H1 (cell line): ENCODE measurements around the gene LRRC46. TPM values are rescaled to one million over a fixed set of nuclear protein-coding genes. Genes with fewer than 3 reads are reported as not detected.

Source experiments
- CTCF ChIA-PET: fragments of 300-600 bp; sonication (Branson Sonifier 250); formaldehyde crosslinking; loops from one replicate; lab custom pipeline; 2021; ENCODE audit not compliant: partially characterized antibody; lab: Charles Lee
- POLR2A ChIA-PET: fragments of 300-600 bp; sonication (Branson Sonifier 250); formaldehyde crosslinking; loops from one replicate; lab custom pipeline; 2021; ENCODE audit warnings: inconsistent platforms; ENCODE audit not compliant: partially characterized antibody; lab: Charles Lee
- DNase-seq, 2 experiments: peaks; one replicate each; pipeline versions ENCODE4 v3.0.0 to v3.0.0-alpha.2; 2010 to 2022; ENCODE audit warnings: low spot score in 2 of 2, low read depth in 1 of 2, mixed read lengths in 1 of 2
- FAIRE-seq: peaks from 2 replicates; lab custom pipeline; 2011; peaks lifted over from hg19 to GRCh38; lab: Jason Lieb, UNC
- H2AFZ ChIP-seq: 2 replicates; pipeline ENCODE4 v1.8.1; 2012; ENCODE audit warnings: low read length, inconsistent platforms
- H2AK5ac ChIP-seq: 2 replicates; pipeline ENCODE4 v1.6.1; 2013; ENCODE audit warnings: low read depth, low read length
- H2BK120ac ChIP-seq: replicated peaks from 2 replicates; pipeline ENCODE3; 2013; ENCODE audit warnings: low read depth, low read length, inconsistent platforms
- H2BK12ac ChIP-seq: 2 replicates; pipeline ENCODE4 v1.6.1; 2013; ENCODE audit warnings: low read depth, low read length
- H2BK15ac ChIP-seq: 2 replicates; pipeline ENCODE4 v1.6.1; 2013; ENCODE audit warnings: low read length
- H2BK20ac ChIP-seq: 2 replicates; pipeline ENCODE4 v1.6.1; 2013; ENCODE audit warnings: low read length
- H2BK5ac ChIP-seq: 2 replicates; pipeline ENCODE4 v1.6.1; 2013; ENCODE audit warnings: low read depth, low read length
- H3K14ac ChIP-seq: 2 replicates; pipeline ENCODE4 v1.6.1; 2013; ENCODE audit warnings: inconsistent platforms; ENCODE audit not compliant: insufficient read length
- H3K18ac ChIP-seq: 2 replicates; pipeline ENCODE4 v1.6.1; 2013; ENCODE audit warnings: low read length; ENCODE audit errors: extremely low read depth
- H3K23ac ChIP-seq: 2 replicates; pipeline ENCODE4 v1.6.1; 2013; ENCODE audit warnings: inconsistent platforms; ENCODE audit not compliant: insufficient read length
- H3K23me2 ChIP-seq: 2 replicates; pipeline ENCODE4 v1.6.1; 2013; ENCODE audit warnings: low read depth, low read length
- H3K27ac ChIP-seq: 2 replicates; pipeline ENCODE4 v1.6.1; 2011; ENCODE audit warnings: low read depth, low read length, inconsistent platforms
- H3K27me3 ChIP-seq, 4 experiments: replicated peaks in 1 of 4; 1 replicate in 1 of 4; 2 replicates in 3 of 4; pipeline versions ENCODE4 v1.6.1 to v1.8.1; 2011 to 2013; ENCODE audit warnings: low read length in 3 of 4, mild to moderate bottlenecking in 3 of 4, inconsistent platforms in 2 of 4, mixed read lengths in 2 of 4, moderate library complexity in 1 of 4; ENCODE audit not compliant: control insufficient read depth in 3 of 4, insufficient read depth in 3 of 4; ENCODE audit errors: extremely low read depth in 1 of 4
- H3K36me3 ChIP-seq, 4 experiments: 2 replicates each; pipeline versions ENCODE4 v1.6.1 to v1.8.1; 2011 to 2013; ENCODE audit warnings: mild to moderate bottlenecking in 4 of 4, low read length in 3 of 4, moderate library complexity in 2 of 4, control low read depth in 1 of 4, inconsistent platforms in 1 of 4; ENCODE audit not compliant: insufficient read depth in 4 of 4, control insufficient read depth in 2 of 4
- H3K4ac ChIP-seq: replicated peaks from 2 replicates; pipeline ENCODE3; 2013; ENCODE audit warnings: low read length, low read depth, mixed read lengths, inconsistent platforms; ENCODE audit not compliant: insufficient read length
- H3K4me1 ChIP-seq, 4 experiments: replicated peaks in 1 of 4; 1 replicate in 1 of 4; 2 replicates in 3 of 4; pipeline versions ENCODE4 v1.6.1 to v1.8.1; 2011 to 2013; ENCODE audit warnings: low read length in 3 of 4, inconsistent platforms in 2 of 4, mixed read lengths in 1 of 4; ENCODE audit not compliant: insufficient read depth in 4 of 4, control insufficient read depth in 3 of 4
- H3K4me2 ChIP-seq, 2 experiments: 2 replicates each; pipeline versions ENCODE4 v1.6.1 to v1.8.1; 2011 to 2013; ENCODE audit warnings: low read depth in 2 of 2, low read length in 2 of 2, control low read depth in 1 of 2, inconsistent platforms in 1 of 2, mild to moderate bottlenecking in 1 of 2; ENCODE audit not compliant: insufficient read depth in 1 of 2
- H3K4me3 ChIP-seq, 4 experiments: fragments of 200-600, 300-600 bp in 1 of 4; sonication (generic), shearing (Covaris generic), sonication (Bioruptor Twin) in 1 of 4; 2 replicates each; pipeline versions ENCODE4 v1.5.1 to v1.8.1; 2011 to 2016; ENCODE audit warnings: low read length in 4 of 4, low read depth in 3 of 4, control low read depth in 2 of 4, inconsistent platforms in 2 of 4, mild to moderate bottlenecking in 2 of 4, mixed read lengths in 1 of 4, moderate library complexity in 1 of 4; ENCODE audit not compliant: insufficient read depth in 2 of 4; ENCODE audit errors: extremely low read depth in 1 of 4
- H3K56ac ChIP-seq: replicated peaks from 2 replicates; pipeline ENCODE3; 2013; ENCODE audit warnings: low read depth, mild to moderate bottlenecking, mixed read lengths, low read length, inconsistent platforms; ENCODE audit not compliant: insufficient read length
- H3K79me1 ChIP-seq: 2 replicates; pipeline ENCODE4 v1.6.1; 2013; ENCODE audit warnings: low read depth, low read length, control low read depth
- H3K79me2 ChIP-seq, 2 experiments: 2 replicates each; pipeline versions ENCODE4 v1.6.1 to v1.8.1; 2012 to 2013; ENCODE audit warnings: low read length in 2 of 2, mild to moderate bottlenecking in 2 of 2, inconsistent platforms in 1 of 2; ENCODE audit not compliant: insufficient read depth in 2 of 2, control insufficient read depth in 1 of 2
- H3K9ac ChIP-seq, 4 experiments: replicated peaks in 1 of 4; 1 replicate in 1 of 4; 2 replicates in 3 of 4; pipeline versions ENCODE4 v1.6.1 to v1.8.1; 2011 to 2013; ENCODE audit warnings: low read depth in 3 of 4, low read length in 3 of 4, control low read depth in 2 of 4, mild to moderate bottlenecking in 2 of 4, moderate library complexity in 2 of 4, inconsistent platforms in 1 of 4; ENCODE audit errors: extremely low read depth in 1 of 4
- H3K9me3 ChIP-seq, 2 experiments: 2 replicates each; pipeline versions ENCODE4 v1.6.1 to v1.8.1; 2012 to 2013; ENCODE audit warnings: mild to moderate bottlenecking in 2 of 2, moderate library complexity in 2 of 2, control low read depth in 1 of 2, inconsistent platforms in 1 of 2, low read depth in 1 of 2, low read length in 1 of 2, mixed read lengths in 1 of 2; ENCODE audit not compliant: insufficient read depth in 2 of 2
- H4K20me1 ChIP-seq, 2 experiments: replicated peaks in 1 of 2; 2 replicates each; pipeline versions ENCODE3 to v1.8.1; 2011 to 2013; ENCODE audit warnings: inconsistent platforms in 2 of 2, low read length in 2 of 2, mild to moderate bottlenecking in 1 of 2; ENCODE audit not compliant: insufficient read depth in 2 of 2, control insufficient read depth in 1 of 2
- H4K5ac ChIP-seq: 2 replicates; pipeline ENCODE4 v1.6.1; 2013; ENCODE audit warnings: low read length, low read depth, mixed read lengths, inconsistent platforms; ENCODE audit not compliant: insufficient read length
- H4K8ac ChIP-seq: 2 replicates; pipeline ENCODE4 v1.8.0; 2013; ENCODE audit warnings: mild to moderate bottlenecking, moderate library complexity, low read length, inconsistent platforms; ENCODE audit not compliant: insufficient read depth; ENCODE audit errors: extremely low read depth
- H4K91ac ChIP-seq: replicated peaks from 2 replicates; pipeline ENCODE3; 2013; ENCODE audit warnings: low read length, mixed read lengths, inconsistent platforms; ENCODE audit not compliant: insufficient read length
- EGR1 ChIP-seq: IDR thresholded peaks from 2 replicates; pipeline ENCODE4 v1.6.1; 2011; ENCODE audit warnings: low read depth, low read length, borderline replicate concordance
- EZH2 ChIP-seq: fragments of 200-600 bp; sonication (generic); IDR thresholded peaks from 2 replicates; pipeline ENCODE4 v1.7.1; 2012; ENCODE audit warnings: low read depth, mild to moderate bottlenecking, moderate library complexity, low read length, inconsistent platforms; ENCODE audit not compliant: severe bottlenecking
- RNF2 ChIP-seq: fragments of 200-900, 300-1000 bp; sonication (generic); IDR thresholded peaks from 2 replicates; pipeline ENCODE4 v1.7.1; 2016; ENCODE audit warnings: borderline replicate concordance, low read depth, mild to moderate bottlenecking, antibody characterized with exemption, low read length; ENCODE audit not compliant: poor library complexity, severe bottlenecking; ENCODE audit errors: missing control alignments
- RXRA ChIP-seq: IDR thresholded peaks from 2 replicates; pipeline ENCODE4 v1.6.1; 2011; ENCODE audit warnings: low read depth, mild to moderate bottlenecking, low read length, moderate library complexity; ENCODE audit not compliant: insufficient read depth
- SAP30 ChIP-seq: fragments of 300-600 bp; sonication (generic); IDR thresholded peaks from 2 replicates; pipeline ENCODE4 v1.7.1; 2012; ENCODE audit warnings: low read length, moderate library complexity, mild to moderate bottlenecking, inconsistent platforms; ENCODE audit not compliant: insufficient read depth, insufficient replicate concordance
- SUZ12 ChIP-seq: fragments of 200-600 bp; sonication (generic); IDR thresholded peaks from 2 replicates; pipeline ENCODE4 v1.6.1; 2012; ENCODE audit warnings: mild to moderate bottlenecking, inconsistent platforms, low read length, moderate library complexity, mixed read lengths
- WGBS, 2 experiments: shearing (Covaris generic) in 1 of 2; methylation state at CpG; one replicate each; pipeline versions ENCODE4 v1.1.6 to v1.1.7; 2013 to 2015; ENCODE audit warnings: low lambda C conversion rate in 2 of 2, mixed read lengths in 2 of 2, inconsistent platforms in 1 of 2, low coverage in 1 of 2, missing lambda C conversion rate in 1 of 2; ENCODE audit not compliant: insufficient replicate concordance in 2 of 2, insufficient coverage in 1 of 2, insufficient read length in 1 of 2; ENCODE audit errors: extremely low coverage in 1 of 2, missing lambda C conversion rate in 1 of 2; 5-methylcytosine and 5-hydroxymethylcytosine counted together
- polyA plus RNA-seq, 7 experiments: library from polyadenylated mRNA; depleted of rRNA in 3 of 7; stranded (reverse) in 5 of 7; unstranded in 2 of 7; fragments of >200 nt in 5 of 7; fragments of 200-250 nt in 2 of 7; gene quantifications; 1 replicate in 5 of 7; 2 replicates in 1 of 7; 4 replicates in 1 of 7; pipeline versions ENCODE4 v1.2.1 to v1.2.3, GENCODE V29; 2011 to 2013; ENCODE audit warnings: missing spikeins in 2 of 7, mixed read lengths in 2 of 7
- total RNA-seq: library from RNA; stranded (reverse); fragmentation: NEBNext Ultra II Directional; extraction: Animal tissue kit (Norgen Biotek cat#: 25700); gene quantifications from 2 replicates; pipeline ENCODE4 v1.2.1, GENCODE V29; 2021

LRRC46 gene
- total and polyA plus RNA-seq, 2 of the 8 experiments (the other 6 are each of a cell fraction or from before 2014, with no cell fraction given), result 0.18 TPM; not detected in 1

- no peak for FAIRE-seq
- H3K27me3 ChIP-seq, result peaks cover 52 to 84% (median 80%) of the 10 kb centered on the region in 4 experiments
- peak overlapping the region; percentile 39 to 67 (median 63); a peak in 7 of 8 replicates for H3K4me3 ChIP-seq
- H4K8ac ChIP-seq, result no peak overlapping the region; the same call in 1 of the 2 replicates
- no peak for DNase-seq
- no peaks in the 10 kb centered on the region for H3K79me2 ChIP-seq
- peak; percentile 79; the same call in 1 of the 2 replicates for TF ChIP-seq SUZ12
- TF ChIP-seq RNF2, result peak; percentile 66
- peak; percentile 94 for TF ChIP-seq EGR1
- TF ChIP-seq EZH2, result peak; percentile 63
- TF ChIP-seq RXRA, result no peak
- TF ChIP-seq SAP30, result no peak
- H3K23me2 ChIP-seq, result peaks cover 20% of the 10 kb centered on the region
- peaks cover 3 to 5% of the 10 kb centered on the region in 2 experiments for H4K20me1 ChIP-seq
- H2AFZ ChIP-seq, result no peak overlapping the region
- H3K9ac ChIP-seq, result no peak overlapping the region; a peak in 1 of 7 replicates
- no peak overlapping the region for H4K5ac ChIP-seq
- no peak overlapping the region; the same call in 1 of the 2 replicates for H2BK12ac ChIP-seq
- no peaks in the 10 kb centered on the region for H3K36me3 ChIP-seq
- no peak overlapping the region for H3K23ac ChIP-seq
- H3K4me1 ChIP-seq, result peaks cover 4 to 20% (median 10%) of the 10 kb centered on the region in 4 experiments
- no peak overlapping the region for H2AK5ac ChIP-seq
- peak overlapping the region; percentile 95 to 99 for H3K4me2 ChIP-seq
- H3K14ac ChIP-seq, result no peak overlapping the region
- no peaks in the 10 kb centered on the region for H3K9me3 ChIP-seq
- no peak overlapping the region for H2BK20ac ChIP-seq
- peak overlapping the region; percentile 29; the same call in 1 of the 2 replicates for H3K18ac ChIP-seq
- H4K91ac ChIP-seq, result no peak overlapping the region
- no peak overlapping the region for H3K4ac ChIP-seq
- no peak overlapping the region for H2BK120ac ChIP-seq
- CTCF ChIA-PET, result interaction anchor here (15.3 to 33.0 kb wide), 5 partner anchors 4 to 97 kb away, joined by 246 to 1206 read pairs (median 373); partner anchors contain the start of genes PNPO, PRR15L, SCRN2 and SP2
- H3K27ac ChIP-seq, result no peak overlapping the region
- H3K56ac ChIP-seq, result no peak overlapping the region
- H3K79me1 ChIP-seq, result no peaks in the 10 kb centered on the region
- H2BK5ac ChIP-seq, result no peak overlapping the region
- POLR2A ChIA-PET, result interaction anchor here (1.2 to 12.4 kb wide), 4 partner anchors 11 to 39 kb away, joined by 4 to 134 read pairs (median 4); partner anchors contain the start of gene SP2
- WGBS, 2 experiments, result 25% methylated on average over 32 of the region's 32 CpGs; no CpG with 5 or more reads in 1 of the 2 experiments
- no peak overlapping the region for H2BK15ac ChIP-seq
Observed at GRCh38 chr17:47852113-47852949, 20.9 kb downstream of the LRRC46 start.
